Peyer's patch (tissue), 4 donors: ENCODE measurements around the gene VAV1.

Source experiments
- CTCF ChIP-seq, 6 experiments: fragments of 450-650 bp in 4 of 6; fragments of 200-600 bp in 2 of 6; sonication (generic) in 1 of 6; IDR thresholded peaks; one replicate each; pipeline ENCODE4 v1.5.1; 2017 to 2019; ENCODE audit warnings: antibody characterized with exemption in 6 of 6, mild to moderate bottlenecking in 3 of 6, moderate library complexity in 1 of 6
- POLR2A ChIP-seq, 2 donors: fragments of 450-650 bp; IDR thresholded peaks; one replicate each; pipeline ENCODE4 v1.5.1; 2017; ENCODE audit warnings: antibody characterized with exemption in 2 of 2, mild to moderate bottlenecking in 2 of 2, moderate library complexity in 2 of 2

- TF ChIP-seq CTCF (IDR thresholded peaks at IDR 0.05) (no peak), POLR2A (IDR thresholded peaks at IDR 0.05) (no peak)
Observed at GRCh38 chr19:6743066-6743465, 29.4 kb upstream of the VAV1 start.
